ENCODE data around the gene FAF1. TPM values are rescaled to one million over a fixed set of nuclear protein-coding genes. Genes with fewer than 3 reads are reported as not detected.

The FAF1 gene
- total and polyA plus RNA-seq, 2 of the 8 experiments (the other 6 are each of a cell fraction or from before 2014, with no cell fraction given) = 10.8 to 65.9 TPM

DNA sequence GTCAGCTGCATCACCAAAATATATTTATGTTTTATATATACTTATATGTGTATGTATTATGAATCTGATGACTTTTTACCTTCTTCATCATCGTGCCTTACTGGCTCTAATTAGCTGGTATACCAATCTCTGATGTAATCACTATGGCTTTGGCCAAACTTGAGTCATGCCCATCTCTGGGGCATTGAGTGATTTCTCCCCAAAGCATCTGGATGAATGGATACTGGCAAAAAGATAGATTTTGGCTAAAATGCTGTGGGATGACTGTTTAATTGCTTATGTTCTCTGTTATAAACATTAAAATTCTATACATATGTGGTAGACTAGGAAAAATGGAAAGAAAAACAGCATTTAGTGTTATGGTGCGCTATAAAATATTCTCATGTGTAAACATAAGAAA lies 29.6 kb upstream of the FAF1 start:
- Histone ChIP-seq H3K56ac (replicated peaks; ENCODE audit: insufficient read length, low read depth, low read length) (no peak overlapping the region), H3K79me1 (ENCODE audit: low read depth, low read length) (no peaks in the 10 kb centered on the region), H4K8ac (ENCODE audit: extremely low read depth, insufficient read depth, low read length) (no peak overlapping the region), H2BK20ac (ENCODE audit: low read length) (no peak overlapping the region), H3K18ac (ENCODE audit: extremely low read depth, low read length) (no peak overlapping the region), H2AFZ (ENCODE audit: low read length) (no peak overlapping the region), H3K36me3 (ENCODE audit: control insufficient read depth in 2 of 4, insufficient read depth in 4 of 4, low read length in 3 of 4) (no peaks in the 10 kb centered on the region), H4K91ac (replicated peaks; ENCODE audit: insufficient read length, low read length) (no peak overlapping the region), H3K27ac (ENCODE audit: low read depth, low read length) (no peak overlapping the region), H4K20me1 (replicated peaks in 1 of 2; ENCODE audit: control insufficient read depth in 1 of 2, insufficient read depth in 2 of 2, low read length in 2 of 2) (no peaks in the 10 kb centered on the region), H3K4ac (replicated peaks; ENCODE audit: insufficient read length, low read depth, low read length) (no peak overlapping the region), H3K79me2 (ENCODE audit: control insufficient read depth in 1 of 2, insufficient read depth in 2 of 2, low read length in 2 of 2) (no peaks in the 10 kb centered on the region), H3K4me1 (replicated peaks in 1 of 4; ENCODE audit: control insufficient read depth in 3 of 4, insufficient read depth in 4 of 4, low read length in 3 of 4) (no peaks in the 10 kb centered on the region), H3K23ac (ENCODE audit: insufficient read length) (no peak overlapping the region), H2AK5ac (ENCODE audit: low read depth, low read length) (no peak overlapping the region), H2BK12ac (ENCODE audit: low read depth, low read length) (no peak overlapping the region), H3K9ac (replicated peaks in 1 of 4; ENCODE audit: extremely low read depth in 1 of 4, low read depth in 3 of 4, low read length in 3 of 4) (no peak overlapping the region), H2BK5ac (ENCODE audit: low read depth, low read length) (no peak overlapping the region), H3K27me3 (replicated peaks in 1 of 4; ENCODE audit: control insufficient read depth in 3 of 4, extremely low read depth in 1 of 4, insufficient read depth in 3 of 4, low read length in 3 of 4) (no peaks in the 10 kb centered on the region; a peak in 1 of 7 replicates), H3K23me2 (ENCODE audit: low read depth, low read length) (no peaks in the 10 kb centered on the region), H3K14ac (ENCODE audit: insufficient read length) (no peak overlapping the region), H3K4me3 (ENCODE audit: extremely low read depth in 1 of 4, insufficient read depth in 2 of 4, low read depth in 3 of 4, low read length in 4 of 4) (no peak overlapping the region), H2BK15ac (ENCODE audit: low read length) (no peak overlapping the region), H3K9me3 (ENCODE audit: insufficient read depth in 2 of 2, low read depth in 1 of 2, low read length in 1 of 2) (no peaks in the 10 kb centered on the region), H3K4me2 (ENCODE audit: insufficient read depth in 1 of 2, low read depth in 2 of 2, low read length in 2 of 2) (no peak overlapping the region), H2BK120ac (replicated peaks; ENCODE audit: low read depth, low read length) (no peak overlapping the region), H4K5ac (ENCODE audit: insufficient read length, low read depth, low read length) (no peak overlapping the region)
- POLR2A ChIA-PET (ENCODE audit: partially characterized antibody) = no interaction called here
- CTCF ChIA-PET (ENCODE audit: partially characterized antibody) = interaction anchor here (1.0 kb wide), 1 partner anchor 202 kb away, joined by 3 read pairs; no protein-coding TSS in a partner anchor
- DNase-seq (ENCODE audit: low read depth in 1 of 2, low spot score in 2 of 2) (no peak), FAIRE-seq (no peak)
- 89% methylated on average over 2 of the region's 2 CpGs; no CpG with 5 or more reads in 1 of the 2 experiments for WGBS, 2 experiments (ENCODE audit: extremely low coverage in 1 of 2, insufficient coverage in 1 of 2, insufficient read length in 1 of 2, insufficient replicate concordance in 2 of 2, low coverage in 1 of 2, low lambda C conversion rate in 2 of 2, missing lambda C conversion rate in 1 of 2)
- TF ChIP-seq KDM4A (IDR thresholded peaks at IDR 0.05; ENCODE audit: low read depth, low read length, severe bottlenecking) (no peak), TEAD4 (IDR thresholded peaks at IDR 0.05; ENCODE audit: low read depth, low read length) (no peak), RAD21 (IDR thresholded peaks at IDR 0.05 in 1 of 2, conservative IDR thresholded peaks at IDR 0.05 in 1 of 2; ENCODE audit: low read depth in 2 of 2, low read length in 2 of 2) (no peak), SP1 (IDR thresholded peaks at IDR 0.05; ENCODE audit: low read depth, low read length) (no peak)

Measured in H1 (cell line).